Stimulated activated CD4-positive, alpha-beta T cell treated with anti-CD3 and anti-CD28 coated beads, Interleukin-4, amount 100 ng/mL, for 1 hour (primary cell): ENCODE measurements around the gene CALML6.
"Not testable (repeated sequence)": the region's sequence is repeated elsewhere in the genome, so short reads cannot be mapped to it uniquely, and the experiment has no call there.

Source experiments
- DNase-seq: peaks from one replicate; pipeline ENCODE4 v3.0.0-alpha.2; 2020

Gene CALML6, protein sequence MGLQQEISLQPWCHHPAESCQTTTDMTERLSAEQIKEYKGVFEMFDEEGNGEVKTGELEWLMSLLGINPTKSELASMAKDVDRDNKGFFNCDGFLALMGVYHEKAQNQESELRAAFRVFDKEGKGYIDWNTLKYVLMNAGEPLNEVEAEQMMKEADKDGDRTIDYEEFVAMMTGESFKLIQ

GRCh38 chr1:1914971-1915692 is at the start of gene CALML6:
CALML6 (plus strand) TSS chr1:1915260; CDS start chr1:1915281, 21 bp downstream.
- DNase-seq: no peak

- no peak for DNase-seq
Measured at GRCh38 chr1:1867164-1867563, 47.9 kb upstream of the CALML6 start.

DNA sequence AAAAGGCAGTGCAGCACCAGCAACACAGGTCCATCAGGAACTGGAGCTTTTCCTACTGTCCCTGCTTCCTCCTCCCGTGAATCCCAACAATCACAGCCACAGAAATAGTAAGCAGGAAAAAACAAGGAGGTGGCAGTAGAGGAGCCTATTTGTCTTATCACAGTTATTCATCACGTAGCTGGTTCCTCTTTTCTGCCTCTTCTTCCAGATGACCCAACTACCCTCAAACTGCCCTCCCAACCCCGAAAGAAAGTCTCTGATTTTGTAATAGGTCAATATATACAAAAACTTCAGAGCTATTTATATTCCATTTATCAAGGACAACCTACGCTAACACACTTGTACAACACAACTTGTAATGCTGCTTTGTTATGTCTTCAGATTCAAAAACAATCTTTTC is 45.6 kb upstream of the CALML6 start:
- DNase-seq: no peak

DNA sequence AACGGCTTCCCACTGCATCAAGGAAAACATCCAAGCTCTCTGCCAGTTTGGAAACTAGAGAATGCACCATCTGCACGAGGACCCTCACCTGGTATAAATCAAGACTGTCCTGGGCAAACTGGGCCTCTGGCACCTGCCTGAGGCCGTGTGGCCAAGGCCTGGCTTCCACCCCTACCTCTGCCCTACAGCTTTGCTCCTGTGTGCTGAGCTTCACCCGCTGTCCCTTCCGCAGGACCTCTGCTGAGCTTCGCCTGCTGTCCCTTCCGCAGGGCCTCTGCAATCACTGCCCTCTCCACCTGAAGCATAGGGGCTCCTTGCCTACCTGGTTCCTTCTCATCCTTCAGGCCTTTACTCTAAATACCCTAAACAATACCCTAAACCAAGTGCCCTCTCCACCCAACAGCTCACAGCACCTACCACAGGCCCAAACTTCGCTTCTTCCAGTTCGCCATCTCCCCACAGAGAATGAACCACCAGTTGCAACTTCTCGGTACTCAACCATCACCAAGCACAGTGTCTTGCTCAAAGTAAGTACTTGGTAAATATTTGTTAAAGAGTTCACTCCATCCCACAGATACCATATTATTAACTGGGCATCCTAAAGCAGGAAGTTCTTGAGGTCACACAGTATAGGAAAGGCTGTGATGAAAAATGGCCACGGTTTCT is 42.6 kb upstream of the CALML6 start:
- no peak for DNase-seq

DNA sequence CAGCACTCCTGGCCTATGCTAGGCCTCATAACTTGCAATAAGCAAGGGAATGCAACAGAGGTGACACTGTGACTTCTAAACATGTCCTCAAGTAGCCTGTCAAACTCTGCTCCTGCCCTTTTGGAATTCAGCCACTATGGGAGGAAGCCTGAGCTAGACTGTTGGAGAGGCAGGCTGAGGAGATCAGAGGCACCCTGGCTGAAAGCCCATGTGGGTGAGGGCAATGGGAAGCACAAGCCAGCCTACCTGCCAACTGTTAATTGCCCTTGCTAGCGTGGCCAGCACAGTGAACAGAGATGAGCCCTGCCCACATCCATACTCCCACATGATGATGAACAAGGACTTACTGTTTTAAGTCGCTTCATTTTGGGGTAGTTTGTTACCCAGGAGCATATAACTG is 41.9 kb upstream of the CALML6 start:
- DNase-seq: no peak

- no peak for DNase-seq
Measured at GRCh38 chr1:1874901-1875300, 40.2 kb upstream of the CALML6 start.

DNA sequence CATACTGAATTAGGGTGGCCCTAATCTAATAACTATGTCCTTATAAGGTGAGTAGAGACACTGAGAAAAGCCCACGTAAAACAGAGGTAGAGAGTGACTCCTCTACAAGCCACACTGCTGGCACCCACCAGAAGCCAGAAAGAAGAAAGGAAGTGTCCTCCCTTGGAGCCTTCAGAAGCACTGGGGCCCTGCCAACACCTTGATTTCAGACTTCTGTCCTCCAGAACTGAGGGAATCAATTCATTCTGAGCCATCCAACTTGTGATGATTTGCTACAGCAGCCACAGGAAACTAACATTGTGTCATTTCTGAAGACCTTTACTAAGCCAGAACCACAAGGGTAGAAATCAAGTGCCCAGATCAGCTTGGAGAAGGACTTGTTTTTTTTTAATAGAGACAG is 39.1 kb upstream of the CALML6 start:
- DNase-seq: no peak

- DNase-seq: no peak
Measured at GRCh38 chr1:1876335-1876930, 38.6 kb upstream of the CALML6 start.

DNA sequence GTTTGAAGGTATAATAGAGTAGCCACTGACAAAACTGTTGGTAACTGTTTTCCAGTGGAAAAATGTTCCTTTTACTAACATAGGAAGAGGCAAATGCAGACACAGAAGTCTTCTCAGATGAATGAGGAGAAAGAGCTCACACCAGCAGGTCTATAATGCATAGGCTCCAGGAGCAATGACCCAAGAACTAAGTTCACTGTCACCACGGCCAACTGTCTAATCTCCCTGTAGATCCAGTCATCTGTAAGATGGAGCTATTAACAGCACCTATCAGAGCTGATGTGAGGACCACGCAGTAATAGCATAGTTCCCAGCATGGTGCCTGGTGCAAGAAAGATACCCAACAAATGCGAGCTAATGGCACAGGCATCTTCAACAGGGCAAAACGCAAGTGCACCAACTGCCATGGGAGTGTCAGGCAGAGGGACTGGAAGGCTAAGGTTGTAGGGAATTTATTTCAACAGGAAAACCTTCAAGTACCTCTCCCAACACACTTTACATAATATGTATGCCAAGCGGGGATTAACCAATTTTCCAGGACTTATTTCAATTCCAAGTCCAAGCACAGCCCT is 37.1 kb upstream of the CALML6 start:
- DNase-seq: no peak

DNA sequence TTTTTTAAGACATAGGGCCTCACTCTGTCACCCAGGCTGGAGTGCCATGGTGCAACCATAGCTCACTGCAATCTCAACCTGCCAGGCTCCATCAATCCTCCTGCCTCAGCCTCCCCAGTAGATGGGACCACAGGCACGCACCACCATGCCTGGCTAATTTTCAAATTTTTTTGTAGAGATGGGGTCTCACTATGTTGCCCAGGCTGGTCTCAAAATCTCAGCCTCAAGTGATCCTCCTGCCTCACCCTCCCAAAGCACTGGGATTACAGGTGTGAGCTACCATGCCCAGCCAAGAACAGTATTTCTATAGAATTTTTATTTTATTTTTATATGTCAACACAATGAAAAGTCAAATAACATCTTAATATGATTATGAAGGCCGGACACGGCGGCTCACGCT is 35.1 kb upstream of the CALML6 start:
- no peak for DNase-seq

DNA sequence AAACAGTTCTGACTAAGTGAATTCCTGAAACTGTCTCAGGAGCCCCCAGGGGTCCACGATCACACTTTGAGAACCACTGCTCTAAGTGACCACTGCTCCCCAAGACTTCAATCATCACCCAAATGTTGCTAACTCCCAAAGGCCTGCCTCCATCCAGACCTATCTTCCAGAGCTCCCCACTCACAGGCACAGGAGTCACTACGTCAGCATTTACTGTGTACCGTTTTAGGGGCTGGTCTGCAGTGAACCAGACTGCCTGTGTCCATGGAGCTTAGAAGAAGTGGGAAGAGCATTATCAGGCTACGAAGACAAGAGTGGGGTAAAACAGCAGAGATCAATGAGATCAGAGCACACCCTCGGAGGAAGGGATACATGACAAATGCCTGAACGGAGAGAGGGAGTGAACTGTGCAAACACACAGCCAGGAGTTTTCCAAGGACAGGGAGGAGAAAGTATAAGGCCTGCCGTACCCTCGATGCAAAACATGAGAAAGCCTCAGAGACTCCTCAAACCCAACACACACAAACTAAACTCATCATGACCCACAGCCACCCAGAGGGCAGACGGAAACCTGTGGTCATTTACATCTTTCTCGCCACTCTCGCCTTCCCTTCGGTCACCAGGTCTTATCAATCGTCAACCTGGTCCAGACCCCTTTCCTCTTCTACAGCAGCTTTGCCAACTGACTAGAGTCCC is 34.3 kb upstream of the CALML6 start:
- DNase-seq: no peak

- DNase-seq: no peak
Measured at GRCh38 chr1:1881727-1882126, 33.3 kb upstream of the CALML6 start.

- DNase-seq: no peak
Measured at GRCh38 chr1:1883092-1883873, 31.8 kb upstream of the CALML6 start.

DNA sequence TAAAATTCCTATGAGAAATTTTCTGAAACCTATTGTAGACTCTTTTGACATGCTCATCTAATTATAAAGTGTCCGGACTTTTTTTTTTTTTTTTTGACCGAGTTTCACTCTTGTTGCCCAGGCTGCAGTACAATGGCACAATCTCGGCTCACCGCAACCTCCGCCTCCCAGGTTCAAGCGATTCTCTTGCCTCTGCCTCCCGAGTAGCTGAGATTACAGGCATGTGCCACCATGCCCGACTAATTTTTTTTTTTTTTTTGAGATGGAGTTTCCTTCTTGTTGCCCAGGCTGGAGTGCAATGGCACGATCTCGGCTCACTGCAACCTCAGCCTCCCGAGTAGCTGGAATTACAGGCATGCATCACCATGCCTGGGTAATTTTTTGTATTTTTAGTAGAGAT is 31.2 kb upstream of the CALML6 start:
- DNase-seq: not testable (repeated sequence)

- DNase-seq: no peak
Measured at GRCh38 chr1:1889090-1889750, 25.8 kb upstream of the CALML6 start.

DNA sequence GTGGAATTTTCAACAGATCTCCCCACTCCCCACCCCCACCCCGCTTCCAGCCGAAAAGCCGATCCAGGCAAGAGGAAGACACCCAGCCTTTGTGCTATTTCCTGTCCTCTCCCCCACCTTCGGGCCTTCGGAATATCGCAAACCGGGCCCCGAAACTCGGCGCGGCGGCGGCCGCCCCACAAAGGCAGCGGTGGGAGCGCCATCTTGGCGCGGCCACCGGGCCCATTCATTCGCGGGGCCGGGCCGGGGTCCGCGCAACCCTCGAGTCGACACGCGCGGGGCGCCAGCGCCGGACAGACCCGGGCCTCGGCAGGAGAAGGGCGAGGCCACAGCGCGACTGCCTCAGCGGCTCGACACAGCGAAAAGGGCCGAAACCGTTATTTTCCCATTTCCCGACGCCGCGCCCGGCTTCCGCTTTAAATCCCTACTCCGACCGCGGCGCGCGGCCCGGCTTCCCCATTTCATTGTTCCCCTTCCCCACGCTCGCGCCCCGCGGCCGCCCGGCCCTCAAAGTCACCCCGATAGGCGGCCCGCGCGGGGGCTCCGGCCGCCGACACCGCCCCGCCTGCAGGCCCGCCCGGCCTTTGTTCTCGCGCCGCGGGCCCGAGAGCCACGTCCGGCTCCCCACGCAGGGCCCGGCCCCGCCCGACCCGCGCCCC is 25.1 kb upstream of the CALML6 start:
- DNase-seq: peak; percentile 47

- peak; percentile 87 for DNase-seq
Measured at GRCh38 chr1:1890506-1891348, 24.3 kb upstream of the CALML6 start, which contains the start of gene GNB1. GNB1 (minus strand) TSS chr1:1891087; CDS start chr1:1825453, 65,634 bp downstream.

GRCh38 chr1:1891349-1892078 is 23.5 kb upstream of the CALML6 start:
- peak; percentile 77 for DNase-seq
